Hepatocyte (in vitro differentiated cells): ENCODE measurements around the gene TMEM202.

Experiments used
- CTCF ChIP-seq: fragments of 200-600 bp; sonication (generic); IDR thresholded peaks from 2 replicates; pipeline ENCODE4 v1.5.1; 2016; ENCODE audit warnings: antibody characterized with exemption, mild to moderate bottlenecking; ENCODE audit not compliant: poor library complexity
- EZH2 ChIP-seq: fragments of 200-600 bp; sonication (generic); IDR thresholded peaks from 2 replicates; pipeline ENCODE4 v1.6.1; 2016; ENCODE audit warnings: antibody characterized with exemption, mild to moderate bottlenecking, borderline replicate concordance

DNA sequence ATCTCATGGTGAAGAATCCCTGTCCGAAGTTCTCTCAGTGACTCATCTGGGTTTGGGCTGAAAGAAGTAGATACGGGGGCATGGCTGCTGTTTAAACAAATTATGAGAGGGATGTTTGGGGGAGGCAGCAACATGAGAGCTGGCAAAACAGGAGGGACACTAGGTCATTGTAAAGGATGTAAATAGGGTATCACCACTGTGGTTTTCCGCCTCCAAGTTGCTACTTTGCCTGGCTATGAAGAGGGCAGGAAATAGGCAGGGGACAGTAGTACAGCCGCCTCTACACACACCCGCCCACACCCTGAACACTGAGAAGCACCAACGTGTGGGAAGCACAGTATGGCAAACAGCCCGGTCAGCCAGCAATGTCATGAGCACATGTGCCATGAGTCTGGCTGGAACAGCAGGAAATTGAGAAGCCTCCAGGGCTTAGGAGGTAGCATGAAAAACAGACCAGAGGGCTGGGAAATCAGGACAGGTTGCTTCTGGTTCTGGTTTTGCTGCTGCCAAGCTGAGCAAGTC is 39.4 kb upstream of the TMEM202 start:
- TF ChIP-seq CTCF (no peak), EZH2 (no peak)
